SKM-1 treated with dmso at 0.1 percent for 144 hours (cell line): ENCODE results near the gene PNCK.
A peak's percentile ranks its signal among the peaks of the same experiment; 100 is the strongest.

Experiments
- DNase-seq: peaks from one replicate; lab custom pipeline; 2025; ENCODE audit not compliant: unreplicated experiment; lab: John Stamatoyannopoulos, UW

The PNCK gene

DNA sequence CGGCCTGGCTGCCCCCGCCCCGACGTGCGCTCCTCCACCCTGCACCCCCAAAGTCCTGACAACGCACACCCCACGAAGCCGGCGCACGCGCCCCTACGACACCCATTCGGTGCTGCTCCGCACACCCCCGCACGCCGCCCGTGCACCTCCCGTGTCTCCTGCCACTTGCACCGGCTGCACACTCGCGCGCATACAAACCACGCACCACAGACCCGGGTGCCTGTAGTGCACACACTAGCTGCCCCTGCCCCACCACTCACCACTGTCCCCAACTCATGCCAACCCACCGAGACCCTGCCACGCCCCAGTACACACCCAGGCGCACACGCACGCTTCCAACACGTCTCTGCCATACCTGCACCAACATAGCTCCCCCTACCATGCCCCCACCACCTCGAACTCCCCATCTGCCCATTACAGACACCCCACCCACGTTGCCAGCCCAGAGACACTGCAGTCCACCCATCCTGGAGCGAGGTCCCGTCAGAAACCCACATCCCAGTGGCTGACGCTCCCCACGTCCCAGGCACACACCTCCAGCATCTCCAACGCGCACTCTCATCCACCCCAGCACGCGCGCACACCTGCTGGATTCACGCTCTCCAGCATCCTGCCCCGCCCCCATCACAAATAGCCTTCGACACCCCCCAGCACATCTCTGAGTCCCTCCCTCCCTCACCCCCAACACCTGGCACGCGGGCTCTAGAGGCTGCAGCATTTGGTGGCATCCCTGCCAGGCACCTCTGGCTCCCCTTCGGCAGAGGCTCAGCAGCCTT lies 30.8 kb downstream of the PNCK start:
- DNase-seq = no peak

DNA sequence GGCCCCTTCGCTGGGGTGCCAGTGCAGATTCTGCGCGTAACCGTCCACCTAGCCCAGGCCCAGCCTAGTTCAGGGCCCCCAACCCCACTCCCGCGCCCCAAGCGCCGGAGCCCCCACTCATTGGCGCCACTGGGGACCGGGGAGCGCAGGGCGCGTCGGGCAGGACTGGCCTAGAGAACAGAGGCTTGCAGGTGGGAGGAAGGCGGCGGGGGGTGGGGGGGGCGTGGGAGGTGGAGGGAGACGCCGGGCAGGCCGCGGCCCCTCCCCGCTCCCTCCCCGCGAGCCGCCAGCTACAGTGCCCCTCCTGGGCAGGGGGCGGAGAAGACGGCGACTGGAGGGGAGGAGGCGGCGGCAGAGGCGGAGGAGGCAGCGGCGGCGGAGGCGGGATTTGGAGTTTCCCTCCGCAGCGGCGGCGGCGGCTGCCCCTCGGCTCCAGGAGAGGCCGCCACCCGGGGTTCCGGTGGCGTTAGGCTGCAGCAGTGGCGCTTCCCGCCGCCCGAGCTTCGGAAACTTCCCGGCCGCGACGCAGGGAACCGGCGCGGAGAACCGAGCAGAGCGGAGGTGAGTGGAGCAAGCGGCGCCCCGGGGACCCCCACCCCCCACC lies 31.5 kb downstream of the PNCK start:
- DNase-seq = no peak

DNA sequence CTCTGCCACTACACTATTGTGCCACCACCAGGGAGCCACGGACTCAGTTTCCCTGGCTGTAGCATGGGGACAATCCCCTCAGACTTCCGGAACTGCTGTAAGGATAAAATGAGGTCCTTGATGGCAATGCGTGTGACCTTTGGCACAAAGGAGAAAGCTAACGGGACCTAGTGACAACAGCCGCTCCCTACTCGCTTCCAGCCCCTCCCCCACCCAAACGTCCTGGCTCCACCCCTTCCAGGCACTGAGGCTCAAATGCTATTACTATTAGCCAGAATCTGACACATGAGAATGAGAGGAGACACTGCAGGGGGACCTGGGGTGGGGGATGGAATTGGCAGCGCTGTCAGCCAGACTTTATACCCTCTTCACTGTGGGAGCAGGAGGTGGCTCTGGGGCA lies 32.0 kb downstream of the PNCK start:
- DNase-seq = no peak

DNA sequence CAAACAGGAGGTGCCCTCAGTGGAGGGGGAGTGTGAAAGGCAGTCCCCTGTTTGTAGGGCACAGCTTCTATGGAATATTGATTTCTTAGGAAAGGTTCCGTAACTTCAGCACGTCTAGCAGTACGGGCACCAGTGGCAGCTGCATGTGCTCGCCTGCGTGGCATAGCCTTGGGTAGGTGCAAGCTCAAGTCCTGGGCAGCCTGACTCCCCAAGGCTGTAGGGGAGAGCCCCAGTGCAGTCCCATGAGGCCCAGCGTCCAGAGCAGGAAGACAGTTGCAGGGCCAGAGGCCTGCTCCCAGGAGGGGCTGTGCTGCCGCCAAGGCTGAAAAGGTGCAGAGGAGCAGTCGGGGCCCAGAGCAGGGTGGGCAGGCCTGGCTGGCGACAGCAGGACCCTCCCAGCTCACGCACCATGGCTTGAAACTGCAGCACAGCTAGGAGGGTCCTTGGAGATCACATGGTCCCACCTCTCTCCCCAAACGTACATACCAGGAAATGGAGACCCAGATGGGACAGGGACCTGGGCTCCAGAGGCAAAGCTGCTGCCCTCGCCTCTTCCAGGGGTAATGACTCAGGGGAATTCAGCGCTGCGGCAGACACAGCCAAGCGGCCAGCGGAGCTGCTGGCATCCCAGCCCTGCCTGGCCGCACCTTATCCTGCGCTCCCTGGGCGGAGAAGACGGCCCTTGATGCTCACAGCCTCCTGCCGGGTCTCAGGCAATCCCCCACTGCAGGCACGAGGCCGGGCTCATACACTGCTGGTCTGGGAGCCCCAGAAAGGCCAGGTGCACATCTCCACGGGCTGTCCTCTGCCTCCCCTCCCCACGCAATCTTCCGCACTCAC lies 32.7 kb downstream of the PNCK start:
- DNase-seq = no peak

DNA sequence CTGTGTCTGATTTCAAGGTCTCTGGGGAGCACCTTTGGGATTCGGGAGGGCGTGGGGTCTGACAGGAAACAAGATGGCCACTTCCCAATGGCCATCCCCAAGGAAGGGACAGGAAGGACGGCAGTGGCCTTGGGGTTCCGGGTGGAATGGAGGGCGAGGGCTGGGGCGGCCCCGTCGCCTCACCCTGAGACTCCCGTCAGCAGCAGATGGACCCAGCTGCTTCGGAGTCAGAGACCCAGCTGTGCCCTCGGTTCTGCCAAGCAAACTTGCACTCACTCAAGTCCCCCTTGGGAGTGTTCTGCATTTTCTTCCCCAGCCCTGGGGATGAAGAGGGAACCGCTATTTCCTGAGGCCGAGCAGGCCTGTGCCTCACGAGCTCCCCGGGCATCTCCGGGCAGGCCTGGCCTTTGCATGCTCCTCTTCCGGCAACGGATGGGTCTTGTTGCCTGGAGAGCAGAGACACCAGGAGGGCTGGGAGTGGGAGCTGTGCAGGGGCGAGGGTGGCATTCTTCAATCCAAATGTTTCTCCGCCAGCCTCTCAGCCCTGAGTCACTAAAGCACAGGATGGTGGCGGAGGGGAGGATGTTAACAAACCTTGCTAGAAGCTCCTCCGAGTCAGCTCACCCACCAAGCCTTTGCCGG lies 33.4 kb downstream of the PNCK start:
- DNase-seq = no peak

DNA sequence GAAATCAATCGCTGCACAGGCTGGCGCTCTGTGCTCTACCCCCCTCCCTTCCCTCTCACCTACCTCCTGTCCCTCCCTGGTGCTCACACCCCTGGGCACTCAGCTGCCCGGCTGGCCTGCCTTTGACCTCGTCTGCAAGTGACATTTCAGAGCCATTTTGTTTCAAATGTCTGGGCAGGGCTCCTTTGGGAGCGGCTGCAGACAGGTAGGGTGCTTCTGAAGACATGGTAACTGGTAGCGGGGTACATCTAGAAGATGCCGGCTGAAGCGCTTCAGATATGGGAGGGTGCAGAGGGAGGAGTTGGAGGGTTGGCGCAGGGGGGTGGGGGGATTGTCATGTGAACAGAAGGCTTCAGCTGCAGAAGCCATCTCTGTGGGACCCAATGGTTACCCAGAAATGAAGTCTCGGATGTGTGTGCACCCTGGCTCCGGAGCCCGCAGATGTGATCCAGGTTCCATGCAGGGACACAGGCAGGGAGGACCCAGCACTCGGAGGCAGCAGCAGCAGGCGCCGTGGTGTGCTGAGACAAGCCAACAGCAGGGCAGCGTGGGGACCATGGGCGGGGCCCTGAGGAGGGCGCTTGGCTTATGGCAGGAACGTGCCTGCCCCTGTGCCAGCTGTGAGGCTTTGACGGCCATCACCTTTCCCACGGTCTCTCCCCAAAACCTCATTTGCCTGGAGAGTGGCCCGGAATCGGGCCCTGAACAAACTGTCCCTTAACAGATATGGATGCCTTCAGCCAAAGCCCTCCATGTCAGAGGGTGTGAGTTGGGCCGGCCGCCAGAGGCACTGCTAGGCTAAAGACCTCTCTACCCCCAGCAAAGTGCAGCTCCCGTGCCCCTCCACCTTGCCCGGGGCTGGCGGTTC lies 34.2 kb downstream of the PNCK start:
- no peak for DNase-seq

DNA sequence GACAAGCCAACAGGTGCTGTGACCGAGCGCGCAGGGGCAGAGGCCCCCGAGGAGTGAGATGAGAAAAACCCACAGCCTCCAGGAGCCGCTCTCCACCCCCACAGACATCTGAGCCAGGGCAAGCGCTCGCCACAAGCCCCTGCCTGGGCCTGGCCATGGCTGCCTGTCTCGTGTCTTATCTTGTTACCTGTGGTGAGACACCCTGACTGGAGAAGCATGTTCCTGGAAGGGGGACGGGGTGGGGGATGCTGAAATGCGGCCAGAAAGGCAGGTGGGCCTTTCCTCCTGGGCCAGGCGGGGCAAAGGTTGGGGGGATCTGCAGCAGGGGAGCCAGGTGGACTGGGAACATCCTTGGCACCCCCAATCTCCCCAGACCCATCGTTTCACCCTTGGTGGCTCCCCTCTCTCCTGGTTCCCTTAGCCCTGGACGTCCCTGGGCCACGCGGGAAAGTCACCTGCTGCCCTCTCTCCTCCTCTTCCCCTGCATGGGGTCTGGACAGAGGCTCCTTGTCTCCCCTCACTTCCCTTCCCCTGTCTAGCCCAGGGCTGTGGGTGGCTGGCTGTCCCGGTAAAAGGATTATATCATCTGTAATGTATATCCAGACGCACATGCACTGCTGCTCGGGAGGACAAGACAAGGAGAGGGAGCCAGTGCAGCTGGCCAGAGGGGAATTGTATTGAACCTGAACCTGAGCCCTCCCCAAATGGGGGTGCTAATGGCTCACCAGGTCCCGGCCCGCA lies 35.0 kb downstream of the PNCK start:
- no peak for DNase-seq

DNA sequence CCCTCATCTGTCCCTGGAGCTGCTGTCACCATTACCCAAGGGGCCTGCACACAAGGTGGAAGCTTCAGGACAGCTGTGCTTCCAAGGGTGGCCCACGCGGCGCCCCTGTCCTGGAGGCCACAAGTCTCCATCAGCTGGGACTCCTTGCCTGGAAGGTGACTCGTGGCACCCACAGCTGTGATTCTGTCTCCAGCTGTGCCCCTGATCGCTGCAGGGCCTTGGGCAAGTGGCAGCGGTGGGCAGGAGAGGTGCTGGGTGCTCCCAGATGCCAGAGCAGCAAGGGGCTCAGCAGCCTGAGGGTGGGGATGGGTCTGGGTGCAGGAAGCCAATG lies 35.6 kb downstream of the PNCK start:
- DNase-seq = no peak

DNA sequence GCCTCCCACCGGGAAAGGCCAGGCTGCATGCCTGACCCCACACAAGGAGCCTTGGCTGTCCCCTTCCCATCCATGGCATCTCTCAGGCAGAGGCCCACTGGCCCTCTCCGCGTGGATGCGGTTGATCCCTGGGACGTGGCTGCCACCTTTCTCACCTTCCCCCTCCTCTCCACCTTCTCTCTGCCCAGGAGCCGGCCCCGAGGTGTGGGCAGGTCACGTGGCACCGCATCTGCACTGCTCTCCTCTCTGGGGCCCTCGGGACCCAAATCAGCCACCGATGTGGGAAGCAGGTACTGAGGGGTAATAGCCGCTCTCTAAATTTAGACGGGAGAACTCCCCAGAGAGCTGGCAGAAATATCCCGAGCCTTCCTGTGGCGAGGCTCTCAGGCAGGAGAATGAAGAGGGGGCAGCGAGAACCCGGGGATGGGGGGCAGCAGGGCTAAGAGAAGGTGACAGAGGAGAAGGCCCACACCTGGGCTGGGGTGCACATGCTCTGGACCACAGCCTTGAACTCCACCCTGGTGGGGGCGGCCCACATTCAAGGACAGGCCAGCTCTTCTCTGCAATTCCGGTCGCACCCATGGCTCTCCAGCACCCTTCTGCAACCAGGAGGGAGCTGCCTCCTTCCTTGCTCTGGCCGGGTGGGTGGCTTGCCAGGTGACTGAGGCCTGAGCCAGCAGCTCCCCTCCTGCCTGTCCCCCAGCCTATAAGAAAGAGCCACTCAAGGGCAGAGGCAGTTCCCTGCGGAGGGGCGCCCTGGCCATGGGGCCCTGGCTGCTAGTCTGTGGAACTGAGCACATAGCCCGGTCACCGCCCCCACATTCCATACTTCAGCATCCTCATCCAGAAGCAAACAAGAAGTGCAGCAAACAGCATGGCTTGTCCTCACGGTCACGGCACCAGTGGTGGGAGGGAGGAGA lies 36.2 kb downstream of the PNCK start:
- no peak for DNase-seq

DNA sequence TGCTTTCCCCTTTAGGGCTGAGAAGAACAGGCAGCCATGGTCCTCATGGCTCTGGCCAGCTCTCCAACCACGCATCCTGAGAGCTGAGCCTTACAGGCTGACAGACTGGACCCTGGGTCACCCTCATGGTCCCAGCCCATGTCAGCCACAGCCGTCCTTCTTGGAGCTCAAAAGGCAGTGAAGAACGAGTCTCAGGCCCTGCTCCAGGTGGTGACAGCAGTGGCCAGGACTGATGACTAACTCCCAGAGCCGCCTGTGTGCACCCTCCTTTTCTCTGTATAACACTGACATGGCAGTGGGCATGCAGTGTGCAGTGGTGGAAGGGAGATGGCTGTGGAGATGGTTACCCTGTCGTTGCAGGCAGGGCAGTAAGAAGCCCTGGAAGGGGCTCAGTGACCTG lies 36.9 kb downstream of the PNCK start:
- DNase-seq = no peak

DNA sequence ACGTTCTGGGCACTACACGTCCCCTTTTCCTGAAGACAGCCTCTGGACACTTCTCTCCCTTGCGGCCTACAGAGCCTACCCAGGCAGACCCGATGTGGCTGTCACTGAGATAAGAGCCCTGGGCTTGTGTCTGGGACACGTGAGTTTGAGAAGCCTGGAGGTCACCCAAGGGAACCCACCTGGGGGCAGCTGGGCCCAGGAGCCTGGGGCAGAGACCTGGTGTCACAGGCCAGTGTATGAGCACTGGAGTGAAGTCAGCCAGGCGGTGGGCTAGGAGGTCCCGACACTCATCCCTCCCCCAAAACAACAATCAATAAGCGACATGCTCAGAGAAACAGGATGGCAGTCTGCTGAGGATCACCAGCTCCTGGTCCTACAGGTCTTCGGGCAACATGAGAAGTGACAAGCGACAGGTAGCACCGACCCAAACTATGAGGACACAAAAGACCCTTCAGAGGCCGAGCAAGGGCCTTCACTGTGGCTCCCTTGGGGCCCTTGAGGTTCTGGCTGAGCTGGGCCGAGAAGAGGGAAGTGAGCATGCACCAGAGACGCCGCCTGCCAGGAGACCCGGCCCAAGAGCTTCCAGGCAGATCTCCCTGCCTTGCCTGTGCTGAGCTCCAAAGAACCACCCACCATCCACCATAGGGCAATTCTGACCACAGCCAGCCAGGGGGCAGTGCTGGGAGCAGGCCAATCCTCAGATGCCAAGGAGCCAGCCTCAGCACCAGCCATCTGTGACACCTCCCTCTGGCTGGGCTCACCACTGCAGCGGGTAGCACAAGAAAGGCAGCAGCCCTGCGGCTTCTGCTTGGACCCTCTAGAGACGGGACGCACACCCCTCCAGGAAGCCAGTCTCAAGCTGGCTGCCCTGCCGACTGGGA lies 37.6 kb downstream of the PNCK start:
- DNase-seq = peak; percentile 35

DNA sequence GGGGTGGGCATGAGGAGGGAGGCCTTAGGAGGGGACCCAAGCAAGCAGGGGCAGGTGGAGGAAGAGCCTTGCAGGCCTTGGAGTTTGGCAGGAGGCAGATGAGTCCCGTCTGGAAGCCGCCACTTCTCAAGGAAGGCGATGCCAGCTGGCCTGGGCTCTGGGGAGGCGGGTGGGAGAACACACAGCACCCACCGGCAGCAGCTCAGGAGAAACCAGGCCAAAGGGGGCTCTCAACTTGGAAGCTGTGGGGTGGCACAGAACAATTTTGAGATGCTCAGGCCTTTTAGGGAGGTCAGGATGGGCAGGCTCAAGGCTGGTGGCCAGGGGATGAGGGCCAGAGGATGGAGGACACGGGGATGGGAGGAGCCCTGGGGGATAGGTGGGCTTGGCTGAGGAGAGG lies 38.2 kb downstream of the PNCK start:
- no peak for DNase-seq

DNA sequence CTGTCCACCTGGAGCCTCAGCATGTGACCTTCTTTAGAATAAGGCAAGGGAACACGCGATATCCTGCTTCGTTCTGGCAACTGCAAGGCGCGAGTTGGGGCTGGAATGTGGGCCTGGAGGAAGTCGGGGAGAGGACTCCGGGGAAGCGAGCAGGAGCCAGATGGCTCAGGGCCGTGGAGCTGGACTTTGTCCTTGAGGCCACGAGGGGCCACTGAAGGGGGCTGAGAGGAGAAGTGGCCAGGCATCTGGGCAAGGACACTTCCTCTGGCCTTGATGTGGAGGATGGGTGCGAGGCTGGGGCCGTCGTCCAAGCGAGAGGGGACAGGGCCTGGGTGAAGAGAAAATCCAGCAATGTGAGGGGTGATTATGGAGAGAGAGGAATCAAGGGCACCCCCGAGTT lies 38.8 kb downstream of the PNCK start:
- no peak for DNase-seq

DNA sequence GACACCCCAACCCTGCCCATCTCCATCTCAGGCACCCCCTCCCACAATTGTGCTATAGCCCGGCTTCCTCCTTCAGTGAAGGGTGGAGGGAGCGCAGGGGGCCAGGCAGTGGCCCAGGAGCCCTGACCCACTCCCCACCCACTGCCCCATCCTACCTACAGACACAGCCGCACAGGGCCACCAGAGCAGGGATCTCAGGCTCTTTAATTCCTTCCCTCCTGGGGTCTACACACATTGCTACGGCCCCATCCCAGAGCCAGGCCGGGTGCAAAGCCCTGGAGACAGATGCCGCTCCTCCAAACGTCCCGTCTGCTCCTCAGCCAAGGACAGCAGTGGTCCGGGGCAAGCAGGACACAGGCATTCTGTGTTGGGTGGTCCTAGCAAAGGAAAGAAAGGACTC lies 39.4 kb downstream of the PNCK start:
- no peak for DNase-seq

DNA sequence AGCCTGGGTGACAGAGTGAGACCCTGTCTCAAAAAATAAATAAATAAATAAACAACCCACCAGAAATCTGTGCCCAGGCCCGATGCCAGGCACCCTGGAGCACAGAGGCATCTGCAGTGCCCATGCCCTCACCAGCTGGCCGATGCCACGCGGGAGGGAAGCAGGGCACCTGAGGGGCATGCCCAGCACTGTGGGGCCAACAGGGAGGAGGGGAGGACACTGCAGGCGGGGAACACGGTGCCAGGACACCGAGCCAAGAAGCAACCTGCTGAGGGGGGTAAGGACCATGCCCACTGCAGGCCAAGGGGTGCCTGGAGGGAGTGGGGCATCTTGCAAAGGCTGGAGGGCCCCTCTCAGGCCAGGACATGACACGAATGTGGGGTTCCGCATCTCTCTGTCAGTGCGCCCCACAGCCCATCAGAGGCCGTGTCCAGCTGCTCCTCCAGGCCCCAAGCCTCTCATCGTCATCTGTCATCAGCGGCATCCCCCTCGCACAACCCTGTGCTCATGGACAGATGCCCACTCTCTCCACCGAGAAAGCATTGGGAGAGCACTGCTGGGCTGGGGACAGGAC lies 39.9 kb downstream of the PNCK start:
- no peak for DNase-seq

DNA sequence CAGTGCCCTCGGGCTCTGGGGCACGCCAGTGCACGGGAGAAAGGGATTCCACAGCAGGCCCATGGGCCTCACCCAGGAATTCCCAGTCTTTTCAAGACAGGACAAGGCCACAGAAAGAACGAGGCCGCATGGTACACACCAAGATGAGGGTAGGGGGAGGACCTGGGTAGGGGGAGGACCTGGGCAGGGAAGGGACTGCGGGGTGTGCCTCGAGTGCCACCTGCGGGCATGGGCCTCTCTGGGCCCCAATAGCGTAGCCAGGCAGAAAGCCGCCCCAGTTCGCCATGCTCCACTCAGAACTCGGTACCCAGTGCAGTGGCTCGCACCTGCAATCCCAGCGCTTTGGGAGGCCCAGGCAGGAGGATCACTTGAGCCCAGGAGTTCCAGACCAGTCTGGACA lies 40.6 kb downstream of the PNCK start:
- no peak for DNase-seq

DNA sequence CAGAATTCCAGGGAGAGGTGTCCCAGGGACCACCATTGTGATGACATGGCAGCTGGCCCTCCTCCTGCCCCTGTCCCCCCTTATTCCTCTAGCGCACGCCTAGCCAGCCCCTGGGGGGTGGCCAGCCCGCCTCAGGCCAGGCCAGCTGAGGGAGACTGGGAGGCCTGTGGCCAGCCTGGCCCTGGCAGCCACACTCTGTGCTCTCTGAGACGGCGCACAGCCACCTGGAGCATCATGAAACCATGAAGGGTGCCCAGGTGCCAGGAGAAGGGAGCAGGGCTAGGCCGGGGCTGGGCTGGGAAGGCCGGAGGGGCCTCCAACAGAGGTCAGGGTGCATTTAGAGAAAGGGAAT lies 41.0 kb downstream of the PNCK start:
- DNase-seq = no peak
